HG03457 (cell line): Measurements from ENCODE around the gene CD200R1.
A peak's percentile ranks its signal among the peaks of the same experiment; 100 is the strongest.

ENCODE experiments used
- ATAC-seq: cut with Tn5 transposase; IDR thresholded peaks from one replicate; pipeline ENCODE4 v1.9.1; 2021; ENCODE audit warnings: moderate number of reproducible peaks; ENCODE audit not compliant: unreplicated experiment

CD200R1 gene, protein sequence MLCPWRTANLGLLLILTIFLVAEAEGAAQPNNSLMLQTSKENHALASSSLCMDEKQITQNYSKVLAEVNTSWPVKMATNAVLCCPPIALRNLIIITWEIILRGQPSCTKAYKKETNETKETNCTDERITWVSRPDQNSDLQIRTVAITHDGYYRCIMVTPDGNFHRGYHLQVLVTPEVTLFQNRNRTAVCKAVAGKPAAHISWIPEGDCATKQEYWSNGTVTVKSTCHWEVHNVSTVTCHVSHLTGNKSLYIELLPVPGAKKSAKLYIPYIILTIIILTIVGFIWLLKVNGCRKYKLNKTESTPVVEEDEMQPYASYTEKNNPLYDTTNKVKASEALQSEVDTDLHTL

DNA sequence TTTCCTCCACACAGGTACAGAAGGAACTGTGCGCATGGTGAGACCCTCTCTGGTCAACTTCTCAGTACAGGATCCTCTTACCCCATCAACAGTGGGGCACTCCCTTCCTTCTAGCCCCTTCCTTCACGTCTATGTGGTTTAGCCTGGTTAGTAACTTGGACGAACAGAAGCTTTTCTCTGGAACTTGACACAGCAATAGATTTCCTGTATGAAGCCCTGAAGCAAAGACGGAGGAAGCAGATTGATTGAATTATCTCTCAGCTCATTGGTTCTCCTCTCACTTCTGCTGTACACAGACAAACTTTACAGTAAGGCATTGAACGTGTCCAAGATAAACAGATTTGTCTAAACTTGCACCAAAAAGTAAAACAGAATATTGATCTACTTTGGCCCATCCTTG, at the start of gene CD200R1:
CD200R1 (minus strand) TSS at position 210 of the 400 bp plus-strand sequence. CDS start 246 bp downstream, outside the sequence.
- ATAC-seq, result no peak

DNA sequence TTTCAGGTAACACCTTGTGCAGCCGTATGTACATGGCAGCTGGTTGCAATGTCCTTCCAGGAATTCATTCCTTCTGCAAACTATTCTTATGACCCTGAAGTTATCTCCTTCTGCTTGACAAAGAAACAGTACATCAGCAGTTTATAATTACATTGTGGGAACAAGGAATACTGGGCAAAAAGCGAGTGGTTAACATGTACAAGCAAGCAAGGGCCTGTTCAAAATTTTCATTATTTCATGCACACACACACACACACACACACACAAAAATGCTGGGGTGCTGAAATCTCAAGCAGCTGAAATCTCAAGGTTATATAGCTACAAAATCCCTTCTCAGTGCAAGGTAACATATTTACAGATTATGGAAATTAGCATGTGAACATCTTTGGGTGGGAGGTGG, 46.6 kb upstream of the CD200R1 start:
- ATAC-seq, result no peak

DNA sequence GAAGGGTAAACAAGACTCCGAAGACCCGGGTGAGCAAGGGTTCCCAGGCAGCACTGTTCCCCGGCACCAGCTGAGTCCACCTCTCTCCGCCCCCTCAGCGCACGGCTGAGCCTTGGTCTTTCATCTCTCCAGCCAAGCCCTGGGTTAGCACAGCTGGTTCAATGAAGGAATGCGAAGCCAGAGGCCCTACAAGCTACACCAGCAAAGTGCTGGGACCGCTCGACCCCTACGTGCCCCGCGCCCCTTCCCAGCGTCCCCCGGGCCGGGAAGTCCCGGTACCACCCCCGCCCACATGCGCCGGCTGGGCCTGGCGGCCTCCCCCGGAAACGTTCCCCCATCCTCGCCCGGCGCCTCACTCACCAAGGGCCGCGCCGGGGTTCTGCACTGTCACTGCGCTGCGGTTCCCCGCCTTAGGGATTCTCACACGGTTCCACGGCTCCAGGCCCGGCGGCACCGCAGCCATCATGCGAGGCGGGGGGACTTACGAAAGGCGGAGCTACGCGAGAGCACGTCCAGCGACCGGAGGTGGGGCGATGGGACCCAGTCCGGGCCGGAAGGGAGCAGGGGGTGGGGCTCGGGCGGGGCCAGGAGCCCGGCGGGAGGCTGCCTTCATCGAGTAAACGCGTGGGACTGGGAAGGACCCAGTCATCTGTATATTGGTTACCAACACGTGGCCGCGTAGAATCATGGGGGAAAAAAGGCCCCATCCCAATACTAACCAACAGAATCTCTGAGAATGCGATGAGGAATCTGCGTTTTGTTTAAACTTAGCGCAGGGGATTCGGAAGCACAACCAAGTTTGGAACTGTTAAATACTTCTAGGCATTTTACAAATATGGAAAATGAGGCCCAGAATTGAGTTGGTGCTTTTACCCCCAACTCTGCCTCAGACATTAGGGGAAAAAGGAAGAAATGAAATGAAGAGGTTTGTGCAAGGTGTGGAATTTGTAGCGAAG, 44.6 kb upstream of the CD200R1 start:
- peak; percentile 87 for ATAC-seq

DNA sequence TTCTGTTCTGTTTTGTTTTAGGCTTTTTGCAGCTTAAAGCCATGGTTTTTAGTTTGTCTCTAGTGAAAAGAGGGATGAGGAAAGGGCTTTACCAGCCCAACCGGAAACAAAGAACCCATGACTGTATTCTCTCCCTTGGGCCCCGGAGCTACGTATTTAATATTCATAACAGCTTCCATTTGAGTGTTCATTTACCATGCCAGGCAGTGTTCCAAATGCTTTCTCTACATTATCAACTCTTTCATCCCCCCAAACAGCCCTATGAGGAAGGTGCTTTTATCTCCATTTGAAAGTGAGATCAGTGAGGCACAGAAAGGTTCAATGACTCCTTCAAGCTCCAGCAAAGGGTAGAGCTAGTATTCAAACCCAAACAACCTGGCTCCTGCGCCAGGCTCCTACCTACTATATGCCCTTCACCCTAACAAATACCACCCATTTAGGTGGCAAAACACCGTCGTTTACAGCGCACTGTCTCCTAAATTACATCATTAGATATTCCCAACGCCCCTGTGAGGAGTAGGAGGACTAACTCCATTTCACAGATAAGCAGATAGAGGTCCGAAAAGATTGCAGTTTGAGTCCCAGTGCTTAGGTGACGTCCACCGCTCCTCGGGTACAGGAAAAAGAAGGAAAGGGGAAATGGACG, 43.8 kb upstream of the CD200R1 start:
- ATAC-seq, result no peak

DNA sequence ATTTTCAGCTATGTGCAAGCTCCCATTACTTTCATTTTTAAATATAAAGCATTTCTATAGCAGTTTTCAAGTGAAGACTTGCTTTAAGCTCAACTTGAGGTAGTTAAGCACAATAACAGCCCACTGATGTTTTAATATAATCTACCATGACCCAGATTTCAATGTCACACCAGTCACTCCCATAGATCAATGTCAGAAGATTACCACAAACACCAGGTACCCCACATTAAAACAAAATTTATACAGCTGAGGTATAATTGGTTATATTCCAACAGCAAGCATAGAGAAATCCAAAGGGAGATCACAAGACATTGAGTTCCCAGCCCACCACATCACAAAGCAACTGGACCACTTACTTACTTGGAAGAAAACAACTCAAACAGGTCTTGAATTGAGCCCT, 38.7 kb upstream of the CD200R1 start:
- no peak for ATAC-seq

DNA sequence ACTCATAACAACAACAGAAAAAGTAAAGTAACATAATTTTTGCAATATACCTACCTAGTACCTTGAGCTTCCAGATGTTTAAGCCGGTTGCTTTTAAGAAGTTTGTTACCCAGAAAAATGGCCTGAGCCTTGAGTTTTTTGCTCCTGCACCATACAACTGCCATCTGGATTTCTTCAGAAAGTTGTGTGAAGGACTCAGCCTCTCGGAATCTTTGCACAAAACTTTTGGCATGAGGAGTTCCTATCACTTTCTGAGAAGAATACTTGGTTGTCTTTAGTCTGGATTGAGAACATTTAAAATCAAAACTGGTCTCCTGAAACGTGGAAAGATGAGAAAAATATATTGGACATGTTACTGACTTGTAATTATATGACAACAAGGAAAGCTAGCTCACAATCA, 33.2 kb upstream of the CD200R1 start:
- ATAC-seq, result no peak

DNA sequence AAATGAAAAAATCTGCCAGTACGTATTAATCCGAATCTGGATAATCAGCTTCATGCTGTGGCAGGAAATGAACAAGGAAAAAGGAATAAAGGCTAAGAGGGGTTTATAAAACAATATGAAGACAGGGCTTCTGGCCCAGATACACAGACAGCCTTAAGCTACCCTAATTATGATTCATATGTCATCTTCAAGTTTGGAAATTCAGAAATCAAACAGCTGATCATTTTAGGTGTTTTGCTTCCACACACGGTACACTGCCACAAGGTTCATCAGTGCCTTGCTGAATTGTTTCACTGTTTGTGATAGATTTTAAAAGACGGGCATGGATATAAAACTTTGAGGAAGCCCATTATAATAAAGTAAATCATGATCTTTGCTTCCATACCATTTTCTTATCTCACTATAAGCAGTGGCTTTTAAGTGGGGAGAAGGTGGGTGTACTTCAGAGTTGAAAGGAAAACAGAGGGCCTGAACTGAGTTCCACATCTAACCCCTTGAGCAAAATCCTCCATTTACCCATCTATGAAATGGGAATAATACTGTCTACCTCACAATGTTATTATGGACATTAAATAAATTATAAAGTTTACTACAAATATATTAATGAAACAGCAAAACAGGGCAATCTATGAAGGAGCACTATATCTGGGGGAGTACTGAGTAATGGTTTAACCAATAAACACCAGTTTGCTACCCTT, 31.6 kb upstream of the CD200R1 start:
- ATAC-seq, result no peak

DNA sequence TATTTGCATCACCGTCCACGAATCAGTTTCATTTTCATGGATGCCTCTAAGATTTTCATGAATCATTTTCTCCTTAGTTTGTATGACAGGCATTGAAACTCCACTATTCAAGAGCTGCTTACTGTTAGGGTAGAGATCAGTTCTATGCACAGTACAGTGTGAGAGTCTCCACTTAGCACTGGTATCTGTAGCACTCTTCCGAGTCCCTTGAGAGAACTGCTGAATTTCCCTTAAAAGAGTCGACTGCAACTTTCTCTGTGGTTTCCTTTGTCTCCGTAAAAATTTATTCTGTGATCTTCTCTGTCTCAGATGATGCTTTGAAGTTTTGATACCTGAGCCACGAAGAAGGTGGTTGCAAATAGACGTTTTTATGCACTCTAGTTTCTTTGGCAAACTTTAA, 30.7 kb upstream of the CD200R1 start:
- ATAC-seq, result no peak

DNA sequence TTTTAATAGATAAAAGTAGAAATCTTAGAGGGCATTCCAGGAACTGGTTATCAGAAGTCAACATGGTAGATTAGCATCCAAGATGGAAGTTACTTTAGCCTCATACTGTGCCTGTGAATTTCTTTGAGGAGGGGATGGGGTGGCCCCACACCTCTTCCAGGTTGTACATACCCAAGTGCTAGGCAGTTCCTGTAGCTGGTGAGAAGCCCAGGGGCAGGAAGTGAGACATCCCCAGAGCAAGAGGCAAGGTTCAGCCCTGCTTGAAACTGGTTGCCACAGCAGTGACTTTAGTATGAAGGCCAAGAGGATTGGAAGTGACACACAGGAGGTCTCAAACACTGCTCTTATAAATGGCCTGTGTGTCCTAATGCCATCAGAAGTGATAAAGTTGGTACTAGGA, 27.8 kb upstream of the CD200R1 start:
- ATAC-seq, result no peak

DNA sequence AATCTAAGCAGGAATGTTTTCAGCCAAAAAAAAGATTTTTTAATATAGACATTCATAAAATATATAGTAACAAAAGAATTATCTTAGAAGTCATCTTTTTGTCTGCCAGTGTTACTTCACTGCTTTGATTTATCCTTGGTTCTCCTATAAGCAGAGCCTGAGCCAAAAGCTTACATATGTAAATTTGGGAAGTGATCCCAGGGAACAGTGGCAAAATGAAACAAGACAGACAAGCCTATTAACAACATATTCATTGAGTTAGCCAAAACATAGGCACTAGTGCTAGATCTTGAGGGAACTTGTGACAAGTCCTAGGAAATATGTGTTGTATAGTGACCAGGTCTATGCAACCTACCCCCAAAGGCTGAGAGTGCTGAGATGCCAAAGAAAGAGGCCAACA, 27.1 kb upstream of the CD200R1 start:
- ATAC-seq, result no peak

DNA sequence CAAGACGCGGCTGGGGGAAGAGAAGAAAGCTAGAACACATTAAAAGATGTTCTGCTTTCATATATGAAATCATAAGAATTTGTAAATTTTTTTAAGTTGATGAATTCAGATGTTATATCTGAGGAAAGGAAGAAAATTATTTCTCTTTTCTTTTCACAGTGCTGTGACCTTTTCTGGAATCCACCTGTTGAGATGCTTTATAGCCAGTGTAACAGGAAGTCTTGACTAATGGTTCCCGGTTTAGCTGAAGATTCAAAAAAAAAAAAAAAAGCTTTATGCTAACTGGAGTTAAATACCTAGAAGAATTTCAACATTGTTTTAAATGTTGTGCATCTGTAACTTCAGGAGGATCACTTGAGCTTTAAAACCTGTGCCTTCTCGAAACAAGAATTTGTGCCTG, 25.8 kb upstream of the CD200R1 start:
- ATAC-seq, result no peak

DNA sequence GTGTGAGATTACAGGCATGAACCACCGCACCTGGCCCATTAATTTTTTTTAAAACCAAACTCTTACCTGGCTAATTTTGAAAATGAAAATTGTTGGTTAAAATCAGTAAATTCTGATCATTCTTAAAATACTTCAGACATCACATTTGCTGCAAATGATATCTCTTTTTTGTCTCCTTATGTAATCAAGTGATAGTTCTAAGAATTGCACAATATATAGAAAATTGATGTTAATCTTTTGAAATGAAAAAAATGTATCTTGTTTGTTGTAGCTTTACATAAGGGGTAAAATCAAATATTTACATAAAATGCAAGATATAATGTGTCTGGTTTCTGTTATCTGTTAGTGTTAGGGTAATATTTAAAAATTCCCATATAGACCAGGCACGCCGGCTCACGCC, 20.9 kb upstream of the CD200R1 start:
- ATAC-seq, result no peak

DNA sequence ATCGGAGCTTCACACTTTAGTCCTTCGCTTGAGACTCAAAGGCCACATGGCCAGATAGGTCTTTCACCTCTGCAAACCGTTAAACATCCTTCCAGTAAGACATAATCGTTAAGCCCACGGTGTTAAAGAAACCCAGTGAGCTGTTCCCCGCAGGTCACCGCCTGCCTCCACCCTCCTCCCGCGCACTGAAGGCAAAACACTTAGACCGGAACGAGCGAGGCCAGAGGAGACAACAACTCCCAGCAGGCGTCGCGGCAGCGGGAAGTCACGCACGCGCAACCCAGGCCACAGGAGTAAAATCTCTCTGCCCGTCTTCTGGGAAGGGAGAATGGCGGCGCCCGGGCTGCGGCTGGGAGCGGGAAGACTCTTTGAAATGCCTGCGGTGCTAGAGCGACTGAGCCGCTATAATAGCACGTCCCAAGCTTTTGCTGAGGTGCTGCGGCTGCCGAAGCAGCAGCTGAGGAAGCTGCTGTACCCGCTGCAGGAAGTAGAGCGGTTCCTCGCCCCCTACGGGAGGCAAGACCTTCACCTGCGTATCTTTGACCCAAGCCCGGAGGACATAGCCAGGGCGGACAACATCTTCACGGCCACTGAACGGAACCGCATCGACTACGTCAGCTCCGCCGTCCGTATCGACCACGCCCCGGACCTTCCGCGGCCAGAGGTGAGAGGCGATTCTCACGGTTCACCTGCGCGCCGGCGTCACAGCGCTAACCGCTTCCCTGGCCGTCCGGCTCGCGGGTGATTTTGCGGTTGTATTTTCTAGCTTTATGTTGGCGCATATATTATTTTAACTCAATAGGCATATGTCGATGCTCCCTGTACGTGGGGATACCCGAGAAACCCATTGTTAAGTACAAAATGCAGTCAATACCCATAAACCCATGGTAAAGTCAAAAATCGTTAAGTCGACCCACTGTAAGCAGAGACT, 16.0 kb upstream of the CD200R1 start, which contains the start of gene GTPBP8:
GTPBP8 (plus strand) TSS at position 313 of the 931 bp plus-strand sequence; CDS start at position 329, 16 bp downstream.
- ATAC-seq, result peak; percentile 93

DNA sequence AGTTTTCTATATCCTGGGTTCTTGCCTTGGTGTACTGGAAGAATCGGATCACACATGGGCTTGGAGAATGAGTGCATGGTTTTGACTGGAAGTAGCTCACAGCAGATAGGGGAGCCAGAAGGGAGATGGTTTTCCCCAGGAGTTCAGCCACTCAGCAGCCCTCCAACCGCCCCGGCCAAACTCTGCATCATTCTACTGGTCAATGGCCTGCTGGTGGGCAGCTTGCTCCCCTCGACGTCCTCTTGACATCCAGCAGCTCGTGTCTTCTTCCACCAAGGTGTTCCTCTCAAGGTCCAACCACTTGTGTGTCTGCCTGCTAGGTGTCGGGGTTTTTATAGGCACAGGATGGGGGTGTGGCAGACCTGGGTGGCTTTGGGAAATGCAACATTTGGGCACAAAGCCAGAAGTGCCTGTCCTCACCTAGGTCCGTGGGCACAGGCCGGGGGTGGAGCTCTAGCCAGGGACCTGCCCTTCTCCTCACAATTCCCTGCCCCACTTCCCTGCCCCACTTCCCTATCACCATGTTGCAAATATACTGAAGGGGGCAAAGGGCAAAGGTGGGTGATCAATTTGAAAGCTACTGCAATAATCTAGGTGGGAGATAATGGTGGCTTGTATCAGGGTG, 12.9 kb upstream of the CD200R1 start:
- no peak for ATAC-seq

DNA sequence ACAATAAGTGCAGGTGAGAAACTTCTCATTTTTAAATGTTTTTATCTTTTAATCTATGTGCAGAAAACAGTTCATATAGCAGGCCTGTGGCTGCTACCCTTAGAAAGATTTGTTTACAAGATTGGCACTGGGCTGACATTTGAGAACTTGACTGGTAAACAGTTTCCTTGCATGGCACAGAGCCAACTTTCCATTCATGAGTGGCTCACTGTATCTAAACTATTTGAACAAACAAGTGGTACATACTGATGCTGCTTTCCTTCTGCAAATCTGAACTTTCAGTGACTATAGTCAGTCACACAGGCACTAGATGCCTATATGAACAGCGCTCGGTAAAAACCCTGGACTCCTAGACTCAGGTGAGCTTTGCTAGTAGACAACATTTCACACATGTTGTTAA, 9.6 kb upstream of the CD200R1 start:
- ATAC-seq, result no peak

DNA sequence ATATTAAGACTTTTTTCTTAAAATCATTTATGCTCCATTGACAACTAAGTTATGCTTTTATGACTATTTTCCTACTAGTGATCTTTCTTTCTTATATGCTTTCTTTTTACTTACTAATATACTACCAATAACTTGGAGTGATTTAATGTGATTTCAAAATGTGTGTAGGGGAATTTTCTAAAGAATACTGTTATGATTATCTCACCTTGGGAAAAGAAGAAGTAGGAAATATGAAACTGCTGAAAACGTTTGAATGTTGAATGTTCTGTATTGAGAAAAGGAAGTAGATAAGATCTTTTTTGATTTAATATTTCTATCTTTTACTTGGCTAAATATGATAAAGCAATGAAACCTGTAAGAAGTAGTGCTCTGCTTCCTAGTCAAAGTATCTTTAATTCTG, 7.8 kb upstream of the CD200R1 start:
- ATAC-seq, result no peak

DNA sequence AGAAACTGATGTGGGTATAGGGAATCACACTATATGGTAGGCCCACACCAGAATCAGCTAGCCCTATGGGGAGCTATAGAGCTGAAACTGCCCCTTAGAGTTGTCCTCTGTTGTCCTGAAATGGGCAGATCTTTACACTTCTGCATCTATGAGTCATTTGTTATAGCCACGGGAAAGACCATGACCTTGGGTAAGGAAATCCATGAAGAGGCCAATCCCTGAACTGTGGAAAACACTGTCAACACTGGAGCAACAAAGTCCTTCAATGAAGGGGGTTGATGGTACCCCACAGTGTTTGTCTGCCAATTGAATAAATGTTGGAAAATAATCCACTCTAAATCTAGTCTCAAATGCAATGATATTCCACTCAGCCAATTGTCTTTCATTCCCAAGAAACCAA, 5.2 kb upstream of the CD200R1 start:
- no peak for ATAC-seq

DNA sequence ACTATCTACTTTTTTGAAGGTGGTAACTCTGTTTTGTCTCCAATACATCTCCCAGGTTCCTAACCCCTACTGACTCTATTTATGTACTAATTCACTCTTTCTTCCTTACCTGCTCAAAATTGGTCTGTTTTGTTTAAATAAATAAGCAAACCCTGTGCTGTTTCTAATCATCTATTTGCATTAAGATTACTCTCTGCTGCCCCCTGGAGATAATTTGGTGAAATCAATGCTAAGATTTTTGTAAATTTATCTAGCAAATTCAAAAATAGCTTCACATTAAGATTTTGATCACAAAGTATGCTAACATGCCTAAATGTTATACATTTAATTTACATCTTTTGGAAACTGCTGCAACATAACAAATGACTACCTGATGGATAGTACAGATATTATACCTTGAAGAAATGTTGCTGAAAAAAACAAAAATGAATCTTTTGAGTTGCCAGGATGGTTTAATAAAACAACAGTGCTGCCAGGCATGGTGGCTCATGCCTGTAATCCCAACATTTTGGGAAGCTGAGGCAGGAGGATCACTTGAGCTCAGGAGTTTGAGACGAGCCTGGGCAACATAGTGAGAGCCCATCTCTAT, 4.4 kb upstream of the CD200R1 start:
- ATAC-seq, result no peak

DNA sequence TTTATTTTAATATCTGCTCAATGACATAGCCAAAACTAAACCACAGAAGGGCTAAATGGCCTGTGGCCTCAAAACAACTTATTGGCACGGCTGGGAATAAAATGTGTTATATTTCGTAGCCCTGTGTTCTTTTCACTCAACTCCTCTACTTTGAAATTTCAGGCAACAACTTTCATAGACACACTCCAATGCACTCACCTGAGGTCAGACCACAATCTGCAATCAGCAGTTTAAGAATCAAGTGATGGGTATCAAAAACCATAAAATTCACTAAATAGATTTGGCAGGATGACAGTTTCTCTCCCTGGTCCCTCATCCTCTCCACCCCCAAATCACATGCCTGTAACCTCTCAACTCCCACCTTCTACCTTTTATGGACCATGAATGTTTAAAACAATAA, 2.0 kb upstream of the CD200R1 start:
- ATAC-seq, result no peak
